GOT3 (cell line): ENCODE data around the gene IQGAP2.
"Not testable (repeated sequence)": the region's sequence is repeated elsewhere in the genome, so short reads cannot be mapped to it uniquely, and the experiment has no call there.

Experiments used
- DNase-seq: peaks from one replicate; lab custom pipeline; 2025; ENCODE audit warnings: mixed read lengths; lab: John Stamatoyannopoulos, UW

The IQGAP2 gene, protein sequence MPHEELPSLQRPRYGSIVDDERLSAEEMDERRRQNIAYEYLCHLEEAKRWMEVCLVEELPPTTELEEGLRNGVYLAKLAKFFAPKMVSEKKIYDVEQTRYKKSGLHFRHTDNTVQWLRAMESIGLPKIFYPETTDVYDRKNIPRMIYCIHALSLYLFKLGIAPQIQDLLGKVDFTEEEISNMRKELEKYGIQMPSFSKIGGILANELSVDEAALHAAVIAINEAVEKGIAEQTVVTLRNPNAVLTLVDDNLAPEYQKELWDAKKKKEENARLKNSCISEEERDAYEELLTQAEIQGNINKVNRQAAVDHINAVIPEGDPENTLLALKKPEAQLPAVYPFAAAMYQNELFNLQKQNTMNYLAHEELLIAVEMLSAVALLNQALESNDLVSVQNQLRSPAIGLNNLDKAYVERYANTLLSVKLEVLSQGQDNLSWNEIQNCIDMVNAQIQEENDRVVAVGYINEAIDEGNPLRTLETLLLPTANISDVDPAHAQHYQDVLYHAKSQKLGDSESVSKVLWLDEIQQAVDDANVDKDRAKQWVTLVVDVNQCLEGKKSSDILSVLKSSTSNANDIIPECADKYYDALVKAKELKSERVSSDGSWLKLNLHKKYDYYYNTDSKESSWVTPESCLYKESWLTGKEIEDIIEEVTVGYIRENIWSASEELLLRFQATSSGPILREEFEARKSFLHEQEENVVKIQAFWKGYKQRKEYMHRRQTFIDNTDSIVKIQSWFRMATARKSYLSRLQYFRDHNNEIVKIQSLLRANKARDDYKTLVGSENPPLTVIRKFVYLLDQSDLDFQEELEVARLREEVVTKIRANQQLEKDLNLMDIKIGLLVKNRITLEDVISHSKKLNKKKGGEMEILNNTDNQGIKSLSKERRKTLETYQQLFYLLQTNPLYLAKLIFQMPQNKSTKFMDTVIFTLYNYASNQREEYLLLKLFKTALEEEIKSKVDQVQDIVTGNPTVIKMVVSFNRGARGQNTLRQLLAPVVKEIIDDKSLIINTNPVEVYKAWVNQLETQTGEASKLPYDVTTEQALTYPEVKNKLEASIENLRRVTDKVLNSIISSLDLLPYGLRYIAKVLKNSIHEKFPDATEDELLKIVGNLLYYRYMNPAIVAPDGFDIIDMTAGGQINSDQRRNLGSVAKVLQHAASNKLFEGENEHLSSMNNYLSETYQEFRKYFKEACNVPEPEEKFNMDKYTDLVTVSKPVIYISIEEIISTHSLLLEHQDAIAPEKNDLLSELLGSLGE (N-terminal part only)

DNA sequence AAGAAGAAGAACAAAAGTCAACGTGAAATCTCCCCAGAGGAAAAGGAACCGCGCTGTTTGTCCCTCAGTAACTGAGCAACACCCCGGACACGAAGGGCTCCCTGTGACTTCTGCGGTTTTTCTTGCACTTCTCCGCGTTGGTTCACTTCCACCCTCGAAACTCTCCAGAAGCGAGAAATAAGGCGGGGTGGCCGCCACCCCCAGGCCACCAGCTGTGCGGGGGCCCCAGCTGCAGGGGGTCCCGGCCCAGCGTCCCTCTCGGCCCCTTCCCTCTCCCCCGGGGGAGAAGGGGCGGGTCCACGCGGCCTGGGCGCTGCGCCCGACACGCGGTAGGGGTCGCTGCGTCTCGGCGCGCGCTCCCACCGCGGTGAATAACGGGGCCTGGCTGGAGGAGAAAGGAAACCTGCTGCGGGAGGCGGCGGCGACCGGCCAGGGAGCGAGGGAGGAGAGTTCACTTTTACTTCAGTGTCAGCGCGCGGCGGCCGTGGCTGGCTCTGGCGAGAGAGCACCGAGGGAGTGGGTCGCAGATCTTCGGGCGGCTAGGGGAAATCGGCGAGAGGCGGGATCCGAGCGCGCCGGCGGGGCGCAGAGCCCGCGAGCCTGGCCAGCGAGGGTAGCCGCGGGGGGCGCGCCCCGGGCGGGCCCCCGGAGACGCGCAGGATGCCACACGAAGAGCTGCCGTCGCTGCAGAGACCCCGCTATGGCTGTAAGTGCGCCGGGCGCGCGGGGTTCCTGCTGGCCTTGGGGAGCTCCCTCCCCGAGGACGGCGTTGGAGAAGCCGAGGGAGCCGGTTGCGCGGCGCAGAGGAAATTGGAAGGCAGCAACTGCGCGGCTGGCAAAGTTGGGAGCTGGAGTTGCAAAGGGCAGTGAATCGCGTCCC is at the start of gene IQGAP2:
IQGAP2 (plus strand) TSS at position 400 of the 880 bp plus-strand sequence; CDS start at position 661, 261 bp downstream.
- DNase-seq, result peak; percentile 6

DNA sequence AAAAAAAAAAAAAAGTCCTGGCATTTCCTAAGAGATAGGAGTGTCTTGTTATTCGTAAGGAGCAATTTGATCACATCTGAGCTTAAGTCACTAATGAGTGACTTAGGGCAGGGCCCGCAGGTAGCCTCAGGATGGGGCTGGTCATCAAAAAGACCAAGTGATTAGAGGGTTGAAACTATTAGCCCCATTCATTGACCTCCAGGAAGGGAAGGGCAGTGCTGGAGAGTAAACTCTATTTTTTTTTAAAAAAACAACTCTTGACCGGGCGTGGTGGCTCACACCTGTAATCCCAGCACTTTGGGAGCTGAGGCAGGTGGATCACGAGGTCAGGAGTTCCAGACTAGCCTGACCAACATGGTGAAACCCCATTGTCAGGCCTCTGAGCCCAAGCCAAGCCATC is 46.2 kb upstream of the IQGAP2 start:
- no peak for DNase-seq

DNA sequence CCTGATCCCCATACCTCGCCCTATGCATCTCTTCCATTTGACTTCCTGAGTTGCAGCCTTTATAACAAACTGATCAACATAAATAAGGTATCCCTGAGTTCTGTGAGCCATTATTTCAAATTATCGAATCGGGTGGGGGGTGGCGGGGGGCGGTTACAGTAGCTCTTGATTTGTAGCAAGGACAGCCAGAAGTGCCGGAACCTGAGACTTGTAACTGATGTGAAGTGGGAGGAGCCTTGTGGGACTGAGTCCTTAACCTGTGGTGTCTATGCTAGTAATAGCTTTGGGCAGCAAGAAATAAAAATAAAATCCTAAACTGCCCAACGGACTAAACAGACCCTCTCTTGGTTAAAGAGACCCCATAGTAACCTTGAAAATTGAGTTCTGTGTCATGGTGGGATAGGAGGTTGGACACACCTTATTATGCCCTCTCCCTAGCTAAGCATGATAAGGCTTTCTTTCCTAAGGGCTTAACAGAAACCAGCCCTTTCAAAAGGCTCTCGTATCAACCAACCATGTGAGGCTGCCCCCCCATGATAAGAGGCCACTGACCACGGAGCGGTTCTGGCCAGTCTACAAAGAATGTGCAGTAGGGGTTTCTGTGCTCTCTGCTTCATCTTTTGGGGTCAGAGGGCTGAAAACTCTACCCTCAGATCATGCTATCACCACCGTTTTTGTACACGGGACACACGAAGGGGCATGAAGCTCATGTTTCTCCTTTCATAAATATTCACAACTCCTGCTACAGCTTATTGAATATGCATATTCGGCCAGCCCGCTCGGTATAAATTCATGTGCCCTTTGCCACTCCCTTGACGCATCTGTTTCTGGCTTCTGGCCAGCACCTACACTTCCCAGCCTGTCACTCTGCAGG is 39.5 kb upstream of the IQGAP2 start:
- no peak for DNase-seq

DNA sequence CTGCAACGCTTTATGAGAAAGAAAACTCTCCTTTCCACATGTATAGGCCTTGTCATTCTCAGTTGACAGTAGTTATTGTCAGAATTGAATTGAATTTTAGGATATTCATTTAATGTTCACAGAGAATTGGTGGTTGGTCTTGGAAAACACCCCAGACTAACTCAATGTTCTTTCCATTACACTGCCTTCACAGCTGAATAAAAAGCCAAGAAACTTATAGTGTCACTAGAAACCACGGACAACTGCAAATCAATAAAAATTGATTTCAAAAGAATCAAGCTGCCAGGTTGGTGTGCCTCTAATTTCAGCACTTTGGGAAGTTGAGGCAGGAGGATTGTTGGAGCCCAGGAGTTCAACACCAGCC is 38.9 kb upstream of the IQGAP2 start:
- DNase-seq, result no peak

DNA sequence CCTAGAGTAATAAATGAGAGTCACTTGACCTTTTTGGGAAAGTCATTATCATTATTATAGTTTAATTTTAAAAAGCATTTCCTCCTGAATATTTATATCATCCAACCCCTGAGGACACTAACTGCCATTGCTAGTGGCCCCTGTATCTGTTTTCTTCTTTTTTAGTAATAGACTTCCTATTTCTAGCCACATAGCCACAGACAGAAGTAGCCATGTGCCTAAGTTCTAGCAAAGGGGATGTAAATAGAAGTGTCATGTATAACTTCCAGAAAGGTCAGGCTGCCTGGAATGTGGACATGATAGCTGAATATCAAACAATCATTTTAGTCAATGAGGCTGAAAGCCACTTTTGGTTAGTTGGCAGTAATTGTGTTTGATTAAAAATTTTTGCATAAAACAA is 37.5 kb upstream of the IQGAP2 start:
- no peak for DNase-seq

DNA sequence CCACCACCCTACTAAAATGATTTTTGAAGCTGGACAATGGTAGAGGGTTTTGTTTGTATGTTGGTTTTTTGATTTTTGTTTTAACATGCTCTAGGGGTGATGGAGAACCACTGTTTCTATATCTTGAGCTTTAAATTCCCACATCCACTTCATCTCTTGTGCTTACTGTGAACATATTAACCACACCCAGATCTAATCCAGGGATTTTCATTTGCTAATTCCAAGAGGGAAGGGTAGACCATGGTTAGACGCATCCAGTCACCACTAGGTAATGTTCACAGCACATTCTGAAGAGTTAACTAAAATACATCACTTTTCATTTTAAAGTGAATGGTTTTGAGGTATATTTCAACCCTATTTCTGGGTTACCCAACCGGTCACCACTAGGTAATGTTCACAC is 36.5 kb upstream of the IQGAP2 start:
- no peak for DNase-seq

DNA sequence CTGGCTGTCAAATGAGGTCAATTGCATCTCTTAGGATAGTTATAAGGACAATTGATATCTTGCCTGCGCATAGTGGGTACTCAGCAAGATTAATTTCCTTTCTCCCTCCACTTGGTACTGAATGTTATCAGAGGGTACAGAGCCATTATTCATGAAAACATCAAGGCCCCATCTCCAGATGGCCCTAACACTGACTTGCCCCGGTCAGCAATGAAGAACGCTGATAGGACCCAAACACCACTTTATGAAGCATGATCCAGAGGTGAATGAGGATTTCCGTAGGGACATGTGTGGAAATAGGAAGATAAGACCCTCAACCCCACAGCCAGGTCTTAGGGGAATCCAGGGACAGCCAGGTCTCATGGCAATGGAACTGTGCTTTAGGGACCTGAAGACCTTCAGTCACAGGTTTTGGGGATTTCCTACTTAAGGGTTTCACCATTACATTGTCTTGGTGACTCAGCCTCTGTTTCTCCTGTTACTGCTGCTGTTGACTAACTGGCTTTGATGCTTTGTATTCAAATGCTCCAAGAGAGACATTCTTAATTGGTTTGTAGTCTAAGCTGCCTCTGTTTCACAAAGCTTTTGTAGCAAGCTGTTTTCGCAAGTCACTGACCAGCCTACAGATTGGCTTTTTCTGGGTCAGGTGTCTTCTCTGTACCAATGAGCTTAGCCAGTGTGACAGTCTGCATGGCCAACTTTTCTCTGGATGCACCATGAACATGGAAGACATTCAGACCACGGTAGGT is 35.3 kb upstream of the IQGAP2 start:
- DNase-seq, result no peak

DNA sequence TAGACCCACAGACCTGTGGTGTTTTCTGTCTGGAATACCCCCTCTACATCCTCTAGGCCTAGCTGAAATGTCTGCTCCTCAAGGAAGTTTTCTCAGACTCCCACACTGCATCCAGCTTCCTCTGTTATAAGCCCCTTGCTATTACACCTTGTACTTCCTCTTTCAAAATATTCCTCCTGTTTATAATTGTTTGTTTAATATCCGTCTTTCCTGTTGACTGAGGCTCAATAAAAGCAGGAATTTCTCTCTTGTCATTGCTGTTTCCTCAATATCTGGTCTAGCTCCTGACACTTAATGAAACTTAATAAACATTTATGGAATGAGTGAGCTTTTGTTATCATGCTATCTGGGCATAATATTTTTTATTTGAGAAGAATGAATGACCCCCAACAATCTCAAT is 34.1 kb upstream of the IQGAP2 start:
- DNase-seq, result no peak

DNA sequence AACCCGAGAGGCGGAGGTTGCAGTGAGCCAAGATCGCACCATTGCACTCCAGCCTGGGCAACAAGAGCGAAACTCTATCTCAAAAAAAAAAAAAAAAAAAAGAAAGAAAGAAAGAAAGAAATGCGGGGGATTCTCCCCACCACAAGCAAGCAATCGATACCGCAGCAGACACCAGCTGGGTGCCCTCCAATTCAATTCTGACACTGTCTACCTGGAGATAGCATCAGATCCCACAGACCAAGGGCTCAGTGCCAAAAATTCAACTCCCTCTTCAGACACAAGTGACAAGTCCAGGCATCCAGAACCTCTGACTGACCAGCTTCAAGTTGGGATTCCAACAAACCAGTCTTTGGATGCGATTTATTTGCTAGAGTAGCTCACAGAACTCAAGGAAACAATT is 33.4 kb upstream of the IQGAP2 start:
- not testable (repeated sequence) for DNase-seq

DNA sequence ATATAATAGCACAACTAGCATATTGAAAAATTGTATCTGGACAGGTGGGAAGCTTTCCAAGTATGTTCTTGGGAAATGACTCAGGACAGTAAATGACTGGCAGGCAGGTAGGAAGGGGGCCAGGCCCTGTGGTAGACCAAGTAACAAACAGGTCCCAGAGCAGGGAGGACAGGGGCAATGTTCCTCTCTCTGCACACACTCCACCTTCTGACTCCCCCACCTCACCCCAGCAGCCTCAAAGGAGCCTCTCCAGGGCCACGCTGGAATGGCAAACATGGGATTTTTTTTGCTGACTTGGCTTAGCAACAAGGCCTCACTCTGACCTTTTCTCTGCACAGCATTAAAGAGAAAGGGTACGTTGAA is 31.1 kb upstream of the IQGAP2 start:
- DNase-seq, result no peak

DNA sequence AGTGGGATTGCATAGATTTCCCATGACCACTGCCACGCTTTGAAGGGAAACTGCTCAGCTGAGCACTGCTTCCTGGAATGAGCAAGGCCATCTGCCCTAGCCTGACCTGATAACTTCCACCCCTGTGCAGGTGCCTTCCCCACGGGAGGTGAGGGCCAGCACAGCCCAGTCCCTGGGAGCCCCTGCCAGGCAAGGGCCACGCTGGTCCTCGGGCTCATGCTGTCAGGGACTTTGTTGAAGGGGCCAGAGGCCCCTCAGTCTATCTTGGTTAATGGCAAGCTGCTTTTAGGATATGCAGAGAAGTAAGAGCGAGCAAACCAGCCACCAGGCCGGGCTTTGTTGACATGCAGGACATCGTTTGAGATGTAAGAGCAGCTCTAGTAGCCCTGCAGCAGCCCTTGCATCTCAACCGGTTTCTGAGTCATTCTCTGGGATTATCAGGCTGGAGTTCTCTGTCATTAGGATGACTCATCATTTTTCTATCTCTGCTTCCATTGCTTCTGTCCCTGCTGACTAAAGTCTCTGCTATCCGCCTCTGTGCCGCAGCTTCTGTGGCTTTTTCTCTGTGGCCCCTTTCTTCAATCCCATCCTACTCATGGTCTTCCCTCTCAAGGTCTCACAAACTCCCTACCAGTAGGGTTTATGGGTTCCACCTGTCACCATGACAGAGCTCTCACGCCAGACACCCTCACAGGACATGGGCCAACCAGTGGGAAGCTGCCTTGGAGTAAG is 30.6 kb upstream of the IQGAP2 start:
- peak; percentile 16 for DNase-seq

DNA sequence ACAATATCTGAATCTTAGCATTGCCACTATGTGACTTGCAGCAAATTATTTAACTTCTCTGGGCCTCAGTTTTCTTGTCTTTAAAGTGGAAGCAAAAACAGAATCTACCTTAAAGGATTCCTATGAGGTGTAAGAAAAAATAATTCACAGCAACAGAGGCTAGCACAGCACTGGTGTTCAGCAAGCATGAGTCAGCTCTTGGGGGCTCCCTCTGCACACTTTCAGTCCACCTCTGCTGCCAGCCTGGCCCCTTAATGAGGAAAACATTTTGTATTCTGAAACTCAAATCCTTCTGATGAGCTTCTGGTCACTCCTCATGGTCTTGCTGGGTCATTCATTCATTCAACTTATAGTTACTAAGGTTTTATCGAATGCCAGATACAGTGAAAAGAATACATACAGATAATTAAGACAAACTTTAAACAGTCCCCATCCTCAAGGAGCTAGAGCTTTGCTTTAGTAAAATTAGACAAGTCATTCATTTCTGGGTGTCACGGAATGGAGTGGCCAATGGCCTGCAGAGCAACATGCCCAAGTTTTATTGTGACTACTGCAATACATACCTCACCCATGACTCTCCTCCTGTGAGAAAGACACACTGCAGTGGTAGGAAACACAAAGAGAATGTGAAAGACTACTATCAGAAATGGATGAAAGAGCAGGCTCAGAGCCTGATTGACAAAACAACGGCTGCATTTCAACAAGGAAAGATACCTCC is 26.8 kb upstream of the IQGAP2 start:
- DNase-seq, result no peak

DNA sequence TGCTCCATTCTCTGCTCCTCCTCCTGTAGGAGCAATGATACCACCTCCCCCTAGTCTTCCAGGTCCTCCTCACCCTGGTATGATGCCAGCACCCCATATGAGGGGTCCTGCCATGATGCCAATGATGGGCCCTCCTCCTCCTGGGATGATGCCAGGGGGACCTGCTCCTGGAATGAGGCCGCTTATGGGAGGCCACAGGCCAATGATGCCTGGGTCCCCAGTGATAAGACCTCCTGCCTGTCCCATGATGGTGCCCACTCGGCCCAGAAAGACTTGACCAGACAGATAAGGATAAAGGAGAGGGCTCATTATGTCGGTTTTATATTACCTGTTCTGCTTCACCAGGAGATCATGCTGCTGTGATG is 26.2 kb upstream of the IQGAP2 start:
- DNase-seq, result no peak

DNA sequence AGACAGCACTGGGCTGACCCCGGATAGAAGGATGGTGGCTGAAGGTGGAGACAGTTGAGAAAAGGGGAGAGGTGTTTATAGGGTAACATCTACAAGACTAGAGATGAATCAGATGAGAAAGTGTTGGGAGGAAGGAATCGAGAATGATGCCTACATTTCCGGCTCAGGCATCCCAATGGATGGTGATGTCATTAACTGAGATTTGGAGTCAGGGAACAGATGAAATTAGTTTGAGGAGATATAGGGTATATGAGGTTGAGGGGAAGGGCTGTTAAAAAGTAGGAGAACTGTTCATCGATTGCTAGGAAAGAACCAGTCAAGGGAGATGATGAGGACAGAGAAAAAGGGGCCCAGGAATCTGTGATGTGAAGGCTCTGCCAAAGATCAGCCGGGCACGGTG is 24.7 kb upstream of the IQGAP2 start:
- DNase-seq, result no peak

DNA sequence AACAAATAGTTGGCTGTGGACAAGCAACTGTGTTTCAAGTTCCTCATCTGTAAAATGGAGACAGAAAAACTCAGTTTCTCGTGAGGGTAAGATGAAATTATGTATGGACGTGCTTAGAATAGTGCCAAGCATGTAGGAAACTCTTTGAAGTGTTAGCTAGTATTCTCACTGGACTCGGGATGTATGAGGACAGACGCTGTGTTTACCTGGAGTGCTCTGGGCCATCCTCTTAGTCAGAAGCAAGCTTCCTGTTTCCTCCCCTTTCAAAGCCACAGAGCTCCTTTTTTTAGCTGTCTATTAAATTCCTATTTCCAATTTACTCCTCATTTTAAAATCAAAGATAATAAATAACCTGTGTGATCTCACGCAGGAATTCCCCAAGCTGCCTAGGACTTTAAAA is 23.8 kb upstream of the IQGAP2 start:
- no peak for DNase-seq

DNA sequence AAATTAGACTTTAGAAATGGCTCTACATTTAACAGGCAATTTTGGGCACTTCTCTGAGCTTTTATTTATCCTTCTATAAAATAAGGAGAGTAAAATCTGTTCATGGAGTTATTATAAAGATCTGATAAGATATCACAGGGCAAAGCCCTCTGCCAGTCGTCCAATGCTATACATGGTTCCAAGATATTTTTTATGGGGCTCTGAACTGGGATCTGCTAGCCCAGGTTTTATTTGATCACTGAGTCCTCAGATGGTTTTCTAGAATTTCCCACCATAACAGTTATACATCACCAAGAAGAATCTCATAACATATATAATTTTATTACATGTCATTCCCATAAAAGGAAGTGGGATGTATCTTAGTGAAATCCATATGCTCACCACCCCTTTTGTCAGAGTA is 23.2 kb upstream of the IQGAP2 start:
- no peak for DNase-seq

DNA sequence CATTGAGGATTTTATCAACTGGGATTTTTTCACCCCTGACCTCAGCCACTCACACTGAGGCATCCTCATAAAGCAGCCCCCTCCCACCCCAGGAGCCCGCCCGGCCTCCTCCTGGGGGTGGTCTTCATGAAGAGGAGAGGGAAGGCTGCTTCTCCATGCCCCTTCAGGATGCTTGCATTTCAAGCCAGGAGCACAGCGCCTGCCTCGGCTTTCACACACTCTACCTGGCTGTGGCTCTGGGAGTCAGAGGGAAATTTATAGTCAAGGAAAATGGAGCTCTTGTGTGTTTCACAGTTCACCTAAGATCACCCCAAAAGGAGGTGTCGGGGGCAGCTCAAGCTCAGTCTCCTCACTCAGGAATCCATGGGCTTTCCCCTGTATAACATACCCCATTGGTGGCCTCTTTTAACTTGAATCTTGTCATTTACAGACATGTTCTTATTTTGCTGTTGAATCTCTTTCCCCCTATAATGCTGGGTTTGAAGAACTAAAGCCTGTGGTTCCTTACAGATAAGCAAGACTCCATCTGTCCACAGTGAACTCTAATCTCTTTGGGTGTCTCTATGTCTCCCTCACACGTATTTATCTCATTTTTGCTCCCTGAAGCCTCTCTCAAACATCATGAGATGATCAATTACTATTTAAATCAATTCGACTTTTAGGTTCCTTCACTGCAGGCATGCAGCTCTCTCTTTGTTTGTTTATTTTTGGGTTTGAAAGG is 22.6 kb upstream of the IQGAP2 start:
- DNase-seq, result no peak
